H1 (cell line): ENCODE measurements around the gene NEB.

Source experiments
- CTCF ChIP-seq, 3 experiments: IDR thresholded peaks; 1 replicate in 2 of 3; 2 replicates in 1 of 3; pipeline versions ENCODE4 v1.5.1 to v1.6.1; 2011; ENCODE audit warnings: low read length in 3 of 3, mild to moderate bottlenecking in 3 of 3, inconsistent platforms in 2 of 3, low read depth in 1 of 3, moderate library complexity in 1 of 3; ENCODE audit not compliant: insufficient read depth in 1 of 3; ENCODE audit errors: control extremely low read depth in 1 of 3
- EGR1 ChIP-seq: IDR thresholded peaks from 2 replicates; pipeline ENCODE4 v1.6.1; 2011; ENCODE audit warnings: low read depth, low read length, borderline replicate concordance
- EP300 ChIP-seq, 2 experiments: IDR thresholded peaks; 1 replicate in 1 of 2; 2 replicates in 1 of 2; pipeline ENCODE4 v1.6.1; 2011 to 2012; ENCODE audit warnings: low read depth in 2 of 2, low read length in 2 of 2, mild to moderate bottlenecking in 2 of 2, borderline replicate concordance in 1 of 2, inconsistent platforms in 1 of 2, moderate library complexity in 1 of 2
- NANOG ChIP-seq: IDR thresholded peaks from 2 replicates; pipeline ENCODE4 v1.6.1; 2011; ENCODE audit warnings: low read length, low read depth, mild to moderate bottlenecking, inconsistent platforms; ENCODE audit not compliant: insufficient read depth, poor library complexity, severe bottlenecking
- POLR2A ChIP-seq, 2 experiments: IDR thresholded peaks; 1 replicate in 1 of 2; 2 replicates in 1 of 2; pipeline ENCODE4 v1.6.1; 2011; ENCODE audit warnings: low read depth in 2 of 2, low read length in 2 of 2, mild to moderate bottlenecking in 2 of 2; ENCODE audit errors: control extremely low read depth in 1 of 2
- RAD21 ChIP-seq, 2 experiments: IDR thresholded peaks in 1 of 2; conservative IDR thresholded peaks in 1 of 2; 2 replicates each; pipeline ENCODE4 v1.6.1; 2011; ENCODE audit warnings: low read depth in 2 of 2, low read length in 2 of 2, improper control_type of control experiment in 1 of 2, inconsistent platforms in 1 of 2, mild to moderate bottlenecking in 1 of 2, moderate library complexity in 1 of 2
- SP1 ChIP-seq: IDR thresholded peaks from 2 replicates; pipeline ENCODE4 v1.6.1; 2011; ENCODE audit warnings: low read depth, low read length

GRCh38 chr2:151634736-151635467 is 99.4 kb downstream of the NEB start:
- TF ChIP-seq EGR1 (no peak), POLR2A (IDR thresholded peaks at IDR 0.05; ENCODE audit: control extremely low read depth in 1 of 2, low read depth in 2 of 2, low read length in 2 of 2) (no peak), EP300 (IDR thresholded peaks at IDR 0.05; ENCODE audit: borderline replicate concordance in 1 of 2, low read depth in 2 of 2, low read length in 2 of 2) (no peak), SP1 (no peak), NANOG (no peak), RAD21 (IDR thresholded peaks at IDR 0.05 in 1 of 2, conservative IDR thresholded peaks at IDR 0.05 in 1 of 2; ENCODE audit: low read depth in 2 of 2, low read length in 2 of 2) (no peak), CTCF (IDR thresholded peaks at IDR 0.05; ENCODE audit: control extremely low read depth in 1 of 3, insufficient read depth in 1 of 3, low read depth in 1 of 3, low read length in 3 of 3) (no peak)
